ENCODE data around the gene ETF1.
A peak's percentile ranks its signal among the peaks of the same experiment; 100 is the strongest.
"Not testable (repeated sequence)": the region's sequence is repeated elsewhere in the genome, so short reads cannot be mapped to it uniquely, and the experiment has no call there.

The ETF1 gene

GRCh38 chr5:138514021-138514420 lies 29.0 kb downstream of the ETF1 start:
- no peak for TF ChIP-seq CTCF (conservative IDR thresholded peaks at IDR 0.05; ENCODE audit: low read depth, low read length)
- no peak for DNase-seq (ENCODE audit: low read depth)
- no peak overlapping the region for H3K4me3 ChIP-seq (ENCODE audit: low read length)

GRCh38 chr5:138508958-138509357 lies 34.1 kb downstream of the ETF1 start:
- H3K4me3 ChIP-seq (ENCODE audit: low read length), result no peak overlapping the region
- no peak for TF ChIP-seq CTCF (conservative IDR thresholded peaks at IDR 0.05; ENCODE audit: low read depth, low read length)
- DNase-seq (ENCODE audit: low read depth), result no peak

GRCh38 chr5:138507485-138507884 lies 35.6 kb downstream of the ETF1 start:
- H3K4me3 ChIP-seq (ENCODE audit: low read length); DNase-seq (ENCODE audit: low read depth): not testable (repeated sequence)

- H3K4me3 ChIP-seq (ENCODE audit: low read length), result no peak overlapping the region
- TF ChIP-seq CTCF (conservative IDR thresholded peaks at IDR 0.05; ENCODE audit: low read depth, low read length), result no peak
- DNase-seq (ENCODE audit: low read depth), result no peak
These were observed 36.4 kb downstream of the ETF1 start for GRCh38 chr5:138506370-138507306.

GRCh38 chr5:138504799-138505198 lies 38.2 kb downstream of the ETF1 start:
- no peak for TF ChIP-seq CTCF (conservative IDR thresholded peaks at IDR 0.05; ENCODE audit: low read depth, low read length)
- peak; percentile 38 for DNase-seq (ENCODE audit: low read depth)
- no peak overlapping the region for H3K4me3 ChIP-seq (ENCODE audit: low read length)

- peak; percentile 83 for TF ChIP-seq CTCF (conservative IDR thresholded peaks at IDR 0.05; ENCODE audit: low read depth, low read length)
- DNase-seq (ENCODE audit: low read depth), result peak; percentile 16
- no peak overlapping the region for H3K4me3 ChIP-seq (ENCODE audit: low read length)
These were observed 39.4 kb downstream of the ETF1 start for GRCh38 chr5:138503487-138504270.

GRCh38 chr5:138502521-138502920 lies 40.5 kb downstream of the ETF1 start:
- TF ChIP-seq CTCF (conservative IDR thresholded peaks at IDR 0.05; ENCODE audit: low read depth, low read length), result no peak
- no peak overlapping the region for H3K4me3 ChIP-seq (ENCODE audit: low read length)
- DNase-seq (ENCODE audit: low read depth), result no peak
